Endometrium (tissue), 2 donors: ENCODE data around the gene DKK2.
"Not testable (repeated sequence)": the region's sequence is repeated elsewhere in the genome, so short reads cannot be mapped to it uniquely, and the experiment has no call there.

Source experiments
- FAIRE-seq: peaks from 2 replicates; lab custom pipeline; 2012; peaks lifted over from hg19 to GRCh38; lab: Jason Lieb, UNC
- donor health status: control.
- donor health status: control.

The DKK2 gene

DNA sequence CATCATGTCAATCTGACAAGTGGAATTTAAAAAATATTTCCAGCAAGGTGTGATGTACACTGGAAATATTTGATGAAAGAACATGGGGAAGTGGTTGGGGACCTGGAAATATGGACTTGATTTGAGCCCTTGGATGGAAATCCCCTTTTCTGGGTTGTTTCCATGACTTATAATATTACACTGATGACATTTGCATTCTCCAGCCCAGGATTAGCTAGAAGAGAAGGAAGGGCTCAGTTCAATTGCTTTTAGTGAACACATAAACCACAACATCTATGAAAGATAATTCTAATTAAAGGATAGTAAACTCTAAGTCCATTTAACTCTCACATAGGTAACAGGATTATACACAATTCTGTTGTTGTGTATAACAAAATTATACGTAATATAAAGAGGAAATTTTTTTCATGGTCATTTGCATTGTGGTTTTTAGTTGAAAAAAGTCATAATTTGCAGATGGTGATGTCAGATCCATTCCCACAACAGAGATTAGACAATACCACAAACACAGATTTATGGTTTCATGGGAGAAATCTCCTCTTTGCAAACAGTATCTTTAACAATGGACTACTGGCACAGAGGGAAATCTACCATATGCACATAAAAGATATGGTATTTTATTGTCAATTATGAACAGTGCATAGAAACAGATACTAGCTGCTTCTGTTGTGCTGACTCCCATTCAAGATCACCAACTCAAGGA is 126.5 kb downstream of the DKK2 start:
- no peak for FAIRE-seq

DNA sequence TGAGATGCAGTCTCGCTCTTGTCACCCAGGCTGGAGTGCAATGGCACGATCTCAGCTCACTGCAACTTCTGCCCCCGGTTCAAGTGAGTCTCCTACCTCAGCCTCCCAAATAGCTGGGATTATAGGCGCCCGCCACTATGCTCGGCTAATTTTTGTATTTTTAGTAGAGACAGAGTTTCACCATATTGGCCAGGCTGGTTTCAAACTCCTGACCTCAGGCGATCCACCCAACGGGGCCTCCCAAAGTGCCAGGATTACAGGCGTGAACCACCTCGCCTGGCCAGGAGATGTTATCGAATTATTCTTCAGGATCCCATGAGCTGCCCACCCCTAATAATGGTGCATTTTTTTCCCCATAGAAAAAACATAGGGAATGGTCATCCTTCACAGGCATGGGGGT is 128.1 kb downstream of the DKK2 start:
- not testable (repeated sequence) for FAIRE-seq

DNA sequence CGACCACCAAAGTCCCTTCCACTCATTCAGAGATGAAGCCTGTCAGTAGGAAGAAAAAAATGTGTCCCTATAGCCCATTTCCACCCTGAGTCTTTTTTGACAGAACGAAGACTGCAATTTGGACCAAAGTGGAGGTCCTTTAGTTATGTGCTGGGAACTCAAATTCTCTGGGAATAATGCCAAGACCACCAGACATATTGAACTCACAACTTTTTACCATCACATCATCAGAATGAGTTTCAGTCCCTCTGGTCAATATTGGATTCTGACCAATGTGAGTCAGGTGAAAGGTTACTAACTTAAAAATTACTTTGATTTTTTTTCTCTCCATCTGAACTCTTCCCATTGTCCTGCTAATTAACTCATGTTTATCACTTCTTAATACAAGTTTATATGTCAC is 128.9 kb downstream of the DKK2 start:
- no peak for FAIRE-seq

DNA sequence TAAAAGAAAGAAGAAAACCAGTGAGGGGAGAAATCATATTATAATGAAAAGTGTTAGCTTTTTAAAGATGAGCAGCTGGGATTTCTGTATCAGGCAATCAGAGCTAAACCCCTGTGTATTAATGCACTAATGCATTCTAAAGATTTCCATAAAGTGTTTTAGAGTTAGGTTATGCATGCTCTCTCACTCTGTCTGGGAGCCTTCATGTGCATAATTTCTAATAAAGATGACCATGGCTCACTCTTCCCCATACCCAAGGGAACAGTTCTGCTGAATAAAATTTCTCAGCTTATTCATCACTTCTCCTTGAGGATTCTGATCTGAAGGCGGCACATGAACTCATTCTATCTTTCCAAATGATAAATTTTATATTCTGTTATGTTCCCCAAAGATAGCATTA is 129.4 kb downstream of the DKK2 start:
- FAIRE-seq: no peak

DNA sequence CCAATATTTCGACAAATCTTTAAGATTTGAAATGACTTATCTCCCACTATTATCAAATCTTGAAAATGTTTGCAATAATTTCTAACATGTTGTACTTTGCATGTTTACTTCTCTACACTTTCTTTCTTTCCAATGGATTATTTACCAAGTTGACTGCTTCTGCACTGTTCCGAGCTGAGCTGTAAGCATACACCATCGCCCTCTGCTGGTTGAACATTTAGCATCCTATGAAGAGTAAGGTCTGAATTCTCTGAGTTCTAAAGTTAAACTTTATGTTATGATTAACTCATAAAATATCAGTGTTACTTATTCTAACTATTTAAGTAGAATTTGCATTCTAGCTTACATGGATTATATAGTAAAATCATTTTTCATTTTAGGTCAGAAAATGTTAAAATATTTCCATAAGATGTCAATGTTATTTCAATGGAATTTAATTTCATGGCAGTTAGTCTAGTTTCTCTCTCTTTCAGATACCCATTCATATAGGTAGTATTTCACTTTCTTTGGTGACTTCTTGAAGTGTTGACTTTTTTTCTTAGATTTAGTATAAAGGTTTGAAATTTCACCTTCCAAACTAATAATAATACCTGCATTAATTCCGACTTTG is 137.4 kb downstream of the DKK2 start:
- peak; percentile 60 for FAIRE-seq

DNA sequence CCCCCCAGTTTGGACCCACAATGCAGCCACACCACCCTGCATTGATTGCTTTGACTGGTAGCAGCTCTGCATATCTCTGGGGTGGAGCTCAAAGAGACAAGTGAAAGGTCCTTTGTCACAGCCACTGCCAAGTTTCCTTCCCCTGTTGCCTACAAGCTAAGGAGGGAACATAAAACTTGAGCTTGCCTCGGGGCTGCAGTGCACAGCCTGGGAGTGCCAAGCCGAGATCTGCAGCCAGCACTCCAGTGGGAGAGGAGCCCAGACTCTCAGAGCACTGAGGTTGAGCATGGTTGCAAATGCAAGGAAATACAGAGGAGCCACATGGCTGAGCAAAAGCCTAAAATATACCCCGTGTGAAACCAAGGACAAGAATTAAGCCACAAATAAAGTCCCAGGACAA is 142.2 kb downstream of the DKK2 start:
- no peak for FAIRE-seq

DNA sequence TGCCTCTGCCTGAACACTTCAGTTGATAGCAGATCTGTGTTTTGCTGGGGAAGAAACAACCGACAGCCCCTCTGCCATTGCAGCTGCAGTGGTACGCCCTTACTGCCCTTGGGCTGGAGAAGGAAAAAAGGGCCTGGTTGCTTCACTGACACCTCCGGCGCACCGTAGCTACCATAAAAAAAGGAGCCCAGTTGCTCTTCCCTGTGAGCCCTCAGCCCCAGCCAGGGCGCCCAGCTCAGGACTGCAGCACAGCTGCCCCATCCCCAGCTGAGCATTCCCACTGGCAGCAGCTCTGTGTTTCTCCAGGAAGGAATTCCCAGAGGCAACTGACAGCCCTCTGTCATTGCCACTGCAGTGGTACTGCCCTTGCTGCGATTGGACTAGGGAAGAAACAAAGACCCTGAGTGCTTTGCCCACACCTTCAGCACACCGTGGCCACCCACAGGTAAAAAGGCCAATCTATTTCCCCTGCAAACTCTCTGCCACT is 142.7 kb downstream of the DKK2 start:
- no peak for FAIRE-seq

DNA sequence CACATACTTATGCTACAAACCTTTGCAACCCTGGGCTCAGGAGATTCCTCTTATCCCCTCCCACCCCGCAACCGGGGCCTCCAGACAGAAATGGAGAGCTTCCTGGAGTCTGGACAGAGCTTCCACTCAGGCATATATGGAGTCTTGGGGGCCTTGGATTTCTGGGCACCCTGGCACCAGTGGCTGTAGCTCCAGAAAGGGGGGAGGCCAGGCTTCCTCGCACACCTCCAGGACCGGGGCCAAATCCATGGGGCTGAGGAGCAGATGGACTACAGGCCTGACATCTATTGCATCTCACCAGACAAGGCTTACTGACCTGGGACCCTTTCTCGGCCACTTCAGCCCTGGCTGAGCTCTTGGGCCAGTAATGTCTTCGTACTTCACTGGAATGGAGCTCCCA is 143.3 kb downstream of the DKK2 start:
- FAIRE-seq: no peak

DNA sequence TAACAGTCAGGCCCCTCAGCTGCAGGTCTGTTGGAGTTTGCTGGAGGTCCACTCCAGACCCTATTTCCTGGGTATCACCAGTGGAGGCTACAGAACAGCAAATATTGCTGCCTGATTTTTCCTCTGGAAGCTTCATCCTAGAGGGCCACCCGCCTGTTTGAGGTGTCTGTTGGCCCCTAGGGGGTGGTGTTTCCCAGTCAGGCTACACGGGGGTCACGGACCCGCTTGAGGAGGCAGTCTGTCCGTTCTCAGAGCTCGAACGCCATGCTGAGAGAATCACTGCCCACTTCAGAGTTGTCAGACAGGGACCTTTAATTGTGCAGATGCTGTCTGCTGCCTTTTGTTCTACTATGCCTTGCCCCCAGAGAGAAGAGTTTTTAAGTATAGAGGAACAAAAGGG is 160.8 kb downstream of the DKK2 start:
- no peak for FAIRE-seq
